Osteoblast (primary cell): ENCODE measurements around the gene ZMIZ1. TPM values are rescaled to one million over a fixed set of nuclear protein-coding genes. Genes with fewer than 3 reads are reported as not detected.
A peak's percentile ranks its signal among the peaks of the same experiment; 100 is the strongest.
"Not testable (repeated sequence)": the region's sequence is repeated elsewhere in the genome, so short reads cannot be mapped to it uniquely, and the experiment has no call there.

Source experiments
- DNase-seq: peaks from one replicate; pipeline ENCODE4 v3.0.0; 2011; ENCODE audit warnings: low spot score, mixed read lengths; ENCODE audit not compliant: insufficient read length; ENCODE audit errors: missing footprints
- H2AFZ ChIP-seq: 2 replicates; pipeline ENCODE4 v1.6.0; 2011; ENCODE audit warnings: mild to moderate bottlenecking, low read length
- H3K27ac ChIP-seq: 2 replicates; pipeline ENCODE4 v1.5.1; 2011; ENCODE audit warnings: mild to moderate bottlenecking, low read depth, low read length, moderate library complexity
- H3K27me3 ChIP-seq: 2 replicates; pipeline ENCODE4 v1.6.0; 2012; ENCODE audit warnings: mild to moderate bottlenecking, control low read depth, inconsistent platforms, low read length, moderate library complexity; ENCODE audit not compliant: insufficient read depth
- H3K36me3 ChIP-seq: 2 replicates; pipeline ENCODE4 v1.5.1; 2011; ENCODE audit warnings: mild to moderate bottlenecking, low read length, control low read depth, moderate library complexity; ENCODE audit not compliant: insufficient read depth
- H3K4me1 ChIP-seq: 2 replicates; pipeline ENCODE4 v1.5.1; 2011; ENCODE audit warnings: mild to moderate bottlenecking, low read length, control low read depth, moderate library complexity; ENCODE audit not compliant: insufficient read depth
- H3K4me2 ChIP-seq: 2 replicates; pipeline ENCODE4 v1.6.0; 2011; ENCODE audit warnings: mild to moderate bottlenecking, low read length; ENCODE audit not compliant: insufficient read depth
- H3K4me3 ChIP-seq: fragments of 200-600 bp; sonication (generic); 3 replicates; pipeline ENCODE4 v1.5.1; 2012; ENCODE audit warnings: mild to moderate bottlenecking, low read length, inconsistent platforms; ENCODE audit not compliant: insufficient read depth
- H3K79me2 ChIP-seq: 2 replicates; pipeline ENCODE4 v1.6.0; 2012; ENCODE audit warnings: mild to moderate bottlenecking, low read length, control low read depth, inconsistent platforms; ENCODE audit not compliant: insufficient read depth
- H3K9me3 ChIP-seq: 2 replicates; pipeline ENCODE4 v1.5.1; 2011; ENCODE audit warnings: low read depth, low read length, control low read depth
- H4K20me1 ChIP-seq: 2 replicates; pipeline ENCODE4 v1.6.0; 2012; ENCODE audit warnings: mild to moderate bottlenecking, low read length, control low read depth; ENCODE audit not compliant: insufficient read depth
- total RNA-seq: library from RNA; depleted of rRNA; stranded (reverse); fragments of >200 nt; gene quantifications from 2 replicates; pipeline ENCODE4 v1.2.3, GENCODE V29; 2012
- TF ChIP-seq, protein P1 (sequence below): IDR thresholded peaks from 2 replicates; pipeline ENCODE4 v1.5.1; 2011; ENCODE audit warnings: mild to moderate bottlenecking, low read depth, low read length, moderate library complexity; ENCODE audit errors: extremely low read depth

The ZMIZ1 gene
- total RNA-seq, 1 donor: 40.9 TPM

- peaks cover 8% of the 10 kb centered on the region for H3K27me3 ChIP-seq
- TF ChIP-seq, protein P1, sequence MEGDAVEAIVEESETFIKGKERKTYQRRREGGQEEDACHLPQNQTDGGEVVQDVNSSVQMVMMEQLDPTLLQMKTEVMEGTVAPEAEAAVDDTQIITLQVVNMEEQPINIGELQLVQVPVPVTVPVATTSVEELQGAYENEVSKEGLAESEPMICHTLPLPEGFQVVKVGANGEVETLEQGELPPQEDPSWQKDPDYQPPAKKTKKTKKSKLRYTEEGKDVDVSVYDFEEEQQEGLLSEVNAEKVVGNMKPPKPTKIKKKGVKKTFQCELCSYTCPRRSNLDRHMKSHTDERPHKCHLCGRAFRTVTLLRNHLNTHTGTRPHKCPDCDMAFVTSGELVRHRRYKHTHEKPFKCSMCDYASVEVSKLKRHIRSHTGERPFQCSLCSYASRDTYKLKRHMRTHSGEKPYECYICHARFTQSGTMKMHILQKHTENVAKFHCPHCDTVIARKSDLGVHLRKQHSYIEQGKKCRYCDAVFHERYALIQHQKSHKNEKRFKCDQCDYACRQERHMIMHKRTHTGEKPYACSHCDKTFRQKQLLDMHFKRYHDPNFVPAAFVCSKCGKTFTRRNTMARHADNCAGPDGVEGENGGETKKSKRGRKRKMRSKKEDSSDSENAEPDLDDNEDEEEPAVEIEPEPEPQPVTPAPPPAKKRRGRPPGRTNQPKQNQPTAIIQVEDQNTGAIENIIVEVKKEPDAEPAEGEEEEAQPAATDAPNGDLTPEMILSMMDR: no peak
- H3K79me2 ChIP-seq: no peaks in the 10 kb centered on the region
- peaks cover 2% of the 10 kb centered on the region for H3K4me1 ChIP-seq
- H3K4me2 ChIP-seq: no peak overlapping the region
- H3K27ac ChIP-seq: no peak overlapping the region
- H4K20me1 ChIP-seq: no peaks in the 10 kb centered on the region
- no peak overlapping the region for H3K4me3 ChIP-seq
- no peaks in the 10 kb centered on the region for H3K36me3 ChIP-seq
- no peak overlapping the region for H2AFZ ChIP-seq
- H3K9me3 ChIP-seq: no peaks in the 10 kb centered on the region
- DNase-seq: peak; percentile 6
Measured at GRCh38 chr10:79034271-79034876, 34.4 kb upstream of the ZMIZ1 start.

- peaks cover 12% of the 10 kb centered on the region for H3K27me3 ChIP-seq
- not testable (repeated sequence) for H3K36me3 ChIP-seq, H3K9me3 ChIP-seq, H3K79me2 ChIP-seq, H3K4me2 ChIP-seq, H4K20me1 ChIP-seq, DNase-seq, H2AFZ ChIP-seq, H3K4me1 ChIP-seq, H3K27ac ChIP-seq, H3K4me3 ChIP-seq
Measured at GRCh38 chr10:79036416-79036815, 32.4 kb upstream of the ZMIZ1 start.

DNA sequence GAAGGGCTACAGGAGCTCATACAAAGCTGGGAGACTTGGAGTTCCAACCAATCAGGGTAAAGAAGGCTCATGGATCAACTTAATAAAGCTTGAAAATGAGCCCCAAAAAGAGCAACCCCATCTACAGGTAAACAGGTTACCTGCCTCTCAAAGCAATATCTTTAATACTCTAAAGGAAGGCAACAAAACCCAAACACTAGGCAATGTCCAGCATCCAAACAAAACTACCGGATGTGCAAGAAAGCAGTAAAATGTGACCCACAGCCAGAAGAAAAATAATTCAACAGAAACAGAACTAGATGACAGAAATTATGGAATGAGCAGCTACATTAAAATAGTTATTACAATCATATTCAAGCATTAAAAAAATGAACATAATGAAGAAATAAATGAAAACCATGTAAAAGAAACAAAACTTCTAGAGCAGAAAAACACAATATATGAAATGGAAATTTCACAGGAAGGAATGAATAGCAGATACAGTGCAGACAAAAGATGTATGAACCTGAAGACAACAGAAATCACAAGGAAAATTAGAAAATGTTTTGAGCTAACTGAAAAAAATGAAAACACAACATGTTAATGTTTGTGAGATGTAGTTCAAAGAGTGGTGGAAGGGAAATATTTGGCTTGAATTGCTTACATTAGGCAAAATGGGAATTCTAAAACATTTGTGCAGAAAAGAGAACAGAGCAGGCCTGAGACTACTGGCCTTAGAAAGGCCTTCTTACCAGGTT lies 30.5 kb upstream of the ZMIZ1 start:
- no peak for DNase-seq
- Histone ChIP-seq H3K4me3 (no peak overlapping the region), H3K27ac (no peak overlapping the region), H3K9me3 (no peaks in the 10 kb centered on the region), H3K4me1 (peaks cover 2% of the 10 kb centered on the region), H3K36me3 (no peaks in the 10 kb centered on the region), H3K27me3 (peaks cover 27% of the 10 kb centered on the region), H3K79me2 (no peaks in the 10 kb centered on the region), H3K4me2 (no peak overlapping the region), H4K20me1 (no peaks in the 10 kb centered on the region), H2AFZ (no peak overlapping the region)
- TF ChIP-seq, protein P1: no peak

GRCh38 chr10:79038841-79039201 lies 29.9 kb upstream of the ZMIZ1 start:
- Histone ChIP-seq H3K4me1 (peaks cover 2% of the 10 kb centered on the region), H3K27me3 (peaks cover 32% of the 10 kb centered on the region), H3K27ac (no peak overlapping the region), H4K20me1 (no peaks in the 10 kb centered on the region), H3K9me3 (no peaks in the 10 kb centered on the region), H3K4me2 (no peak overlapping the region), H3K36me3 (no peaks in the 10 kb centered on the region), H2AFZ (no peak overlapping the region), H3K4me3 (no peak overlapping the region), H3K79me2 (no peaks in the 10 kb centered on the region)
- DNase-seq: no peak
- TF ChIP-seq, protein P1: no peak
